ENCODE data around the gene CNTNAP5.

CNTNAP5 gene

GRCh38 chr2:124814968-124815745, 790.1 kb downstream of the CNTNAP5 start:
- Histone ChIP-seq H3K36me3 (replicated peaks) (no peaks in the 10 kb centered on the region), H3K27me3 (replicated peaks) (no peaks in the 10 kb centered on the region), H3K4me3 (ENCODE audit: low read depth, low read length) (no peak overlapping the region), H3K27ac (no peak overlapping the region)
- no peak for TF ChIP-seq CTCF (IDR thresholded peaks at IDR 0.05; ENCODE audit: low read depth, low read length, missing control alignments)
- in situ Hi-C loops (cut with HindIII; ENCODE audit: low pct_ligation_motif_present, low sequenced_read_pairs) = no loop called here
- no peak for DNase-seq

- no peak overlapping the region for H3K4me3 ChIP-seq (ENCODE audit: low read depth, low read length)
- H3K27ac ChIP-seq = no peak overlapping the region
- no peaks in the 10 kb centered on the region for H3K27me3 ChIP-seq (replicated peaks)
- in situ Hi-C loops (cut with HindIII; ENCODE audit: low pct_ligation_motif_present, low sequenced_read_pairs) = no loop called here
- no peaks in the 10 kb centered on the region for H3K36me3 ChIP-seq (replicated peaks)
- DNase-seq = no peak
- no peak for TF ChIP-seq CTCF (IDR thresholded peaks at IDR 0.05; ENCODE audit: low read depth, low read length, missing control alignments)
Measured at GRCh38 chr2:124816007-124816406, 790.9 kb downstream of the CNTNAP5 start.

- in situ Hi-C loops (cut with HindIII; ENCODE audit: low pct_ligation_motif_present, low sequenced_read_pairs) = no loop called here
Measured at GRCh38 chr2:124822516-124822915, 797.4 kb downstream of the CNTNAP5 start.

GRCh38 chr2:124824441-124824840, 799.4 kb downstream of the CNTNAP5 start:
- no peaks in the 10 kb centered on the region for H3K36me3 ChIP-seq (replicated peaks)
- DNase-seq = no peak
- in situ Hi-C loops (cut with HindIII; ENCODE audit: low pct_ligation_motif_present, low sequenced_read_pairs) = no loop called here
- no peak overlapping the region for H3K4me3 ChIP-seq (ENCODE audit: low read depth, low read length)
- TF ChIP-seq CTCF (IDR thresholded peaks at IDR 0.05; ENCODE audit: low read depth, low read length, missing control alignments) = no peak
- H3K27me3 ChIP-seq (replicated peaks) = no peaks in the 10 kb centered on the region
- no peak overlapping the region for H3K27ac ChIP-seq

More at GRCh38 chr2:124822516-124822915, 797.4 kb downstream of the CNTNAP5 start:
- no peaks in the 10 kb centered on the region for H3K36me3 ChIP-seq (replicated peaks)
- TF ChIP-seq CTCF (IDR thresholded peaks at IDR 0.05; ENCODE audit: low read depth, low read length, missing control alignments) = no peak
- no peak for DNase-seq
- no peaks in the 10 kb centered on the region for H3K27me3 ChIP-seq (replicated peaks)
- H3K27ac ChIP-seq = no peak overlapping the region
- H3K4me3 ChIP-seq (ENCODE audit: low read depth, low read length) = no peak overlapping the region

- no peak overlapping the region for H3K4me3 ChIP-seq (ENCODE audit: low read depth, low read length)
- in situ Hi-C loops (cut with HindIII; ENCODE audit: low pct_ligation_motif_present, low sequenced_read_pairs) = no loop called here
- TF ChIP-seq CTCF (IDR thresholded peaks at IDR 0.05; ENCODE audit: low read depth, low read length, missing control alignments) = no peak
- no peaks in the 10 kb centered on the region for H3K27me3 ChIP-seq (replicated peaks)
- H3K36me3 ChIP-seq (replicated peaks) = no peaks in the 10 kb centered on the region
- H3K27ac ChIP-seq = no peak overlapping the region
- no peak for DNase-seq
Measured at GRCh38 chr2:124832521-124832920, 807.4 kb downstream of the CNTNAP5 start.

- Histone ChIP-seq H3K36me3 (replicated peaks) (no peaks in the 10 kb centered on the region), H3K27me3 (replicated peaks) (no peaks in the 10 kb centered on the region), H3K27ac (no peak overlapping the region), H3K4me3 (ENCODE audit: low read depth, low read length) (no peak overlapping the region)
- in situ Hi-C loops (cut with HindIII; ENCODE audit: low pct_ligation_motif_present, low sequenced_read_pairs) = no loop called here
- DNase-seq = no peak
- TF ChIP-seq CTCF (IDR thresholded peaks at IDR 0.05; ENCODE audit: low read depth, low read length, missing control alignments) = no peak
Measured at GRCh38 chr2:124834331-124834730, 809.2 kb downstream of the CNTNAP5 start.

All from brain microvascular endothelial cell (primary cell).